A549 (cell line): ENCODE measurements around the gene S100A10.
A peak's percentile ranks its signal among the peaks of the same experiment; 100 is the strongest.

Source experiments
- CEBPB ChIP-seq, 2 experiments: fragments of >200 bp in 1 of 2; sonication (Bioruptor Twin) in 1 of 2; formaldehyde crosslinking in 1 of 2; IDR thresholded peaks; 2 replicates each; pipeline ENCODE4 v1.6.1; 2012 to 2016
- CHD2 ChIP-seq: fragments of 150-350 bp; IDR thresholded peaks from 2 replicates; pipeline ENCODE4 v1.6.1; 2014; ENCODE audit warnings: low read length; ENCODE audit not compliant: partially characterized antibody
- EHMT2 ChIP-seq: fragments of 200-600 bp; sonication (generic); IDR thresholded peaks from 2 replicates; pipeline ENCODE4 v1.6.1; 2016; ENCODE audit warnings: antibody characterized with exemption, low read depth, mild to moderate bottlenecking, moderate library complexity
- HMGXB4 ChIP-seq: fragments of 250-450 bp; sonication (Bioruptor Pico); IDR thresholded peaks from 2 replicates; pipeline ENCODE4 v1.5.0; 2021; ENCODE audit warnings: mild to moderate bottlenecking, moderate library complexity, borderline replicate concordance
- JUNB ChIP-seq: fragments of >200 bp; sonication (Bioruptor Twin); formaldehyde crosslinking; IDR thresholded peaks from 2 replicates; pipeline ENCODE4 v1.6.1; 2016
- KDM5A ChIP-seq: fragments of 200-600 bp; sonication (generic); IDR thresholded peaks from 2 replicates; pipeline ENCODE4 v1.6.1; 2016; ENCODE audit warnings: antibody characterized with exemption, mild to moderate bottlenecking
- RFX5 ChIP-seq: fragments of 450-650 bp; IDR thresholded peaks from 2 replicates; pipeline ENCODE4 v1.7.1; 2014; ENCODE audit warnings: antibody characterized with exemption, mild to moderate bottlenecking, moderate library complexity
- TF ChIP-seq, protein P1 (sequence below): fragments of >200 bp; sonication (Bioruptor Twin); formaldehyde crosslinking; IDR thresholded peaks from 3 replicates; pipeline ENCODE4 v1.5.1; 2016
- TF ChIP-seq, protein P2 (sequence below): IDR thresholded peaks from 2 replicates; pipeline ENCODE4 v1.6.1; 2012
- TF ChIP-seq, protein P3 (sequence below): fragments of 150-350 bp; IDR thresholded peaks from 2 replicates; pipeline ENCODE4 v1.6.1; 2014; ENCODE audit warnings: low read depth, mild to moderate bottlenecking, low read length

DNA sequence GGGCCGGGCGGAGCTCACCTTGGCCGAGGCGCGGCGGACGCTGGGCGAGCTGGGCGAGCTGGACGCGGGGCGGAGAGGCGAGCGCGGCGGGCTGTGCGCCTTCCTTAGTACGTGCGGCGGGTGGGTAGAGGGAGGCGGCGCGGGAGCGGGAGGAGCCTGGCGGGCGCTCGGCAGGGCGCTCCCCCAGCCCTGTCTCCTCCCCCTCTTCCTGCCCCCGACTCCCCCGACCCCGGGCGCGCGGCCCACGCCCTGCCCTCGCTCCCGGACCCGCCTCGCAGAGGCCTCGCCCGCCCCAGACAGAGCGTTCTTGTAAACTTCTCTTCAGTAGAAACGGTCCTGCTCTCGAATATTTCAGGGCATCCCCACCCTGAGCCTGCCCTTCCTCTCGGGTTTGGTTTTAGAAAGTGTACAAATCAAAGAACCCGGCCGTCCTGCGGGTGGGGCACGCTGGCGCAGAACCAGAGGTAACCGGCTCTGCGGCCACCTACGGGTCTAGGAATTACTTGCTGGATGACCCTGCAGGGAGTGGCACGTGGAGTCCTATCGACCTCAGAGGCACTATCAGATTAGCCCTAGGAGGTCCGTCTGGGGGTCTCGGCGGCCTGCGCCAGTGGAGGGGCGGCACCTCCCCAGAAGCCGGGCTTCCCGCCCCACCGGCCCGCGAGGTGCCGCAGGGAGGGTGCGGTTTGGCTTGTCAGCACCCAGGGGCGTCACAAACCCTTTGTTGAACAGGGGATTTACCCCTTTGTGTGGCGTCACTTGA, at the start of gene S100A10:
- TF ChIP-seq, protein P1, sequence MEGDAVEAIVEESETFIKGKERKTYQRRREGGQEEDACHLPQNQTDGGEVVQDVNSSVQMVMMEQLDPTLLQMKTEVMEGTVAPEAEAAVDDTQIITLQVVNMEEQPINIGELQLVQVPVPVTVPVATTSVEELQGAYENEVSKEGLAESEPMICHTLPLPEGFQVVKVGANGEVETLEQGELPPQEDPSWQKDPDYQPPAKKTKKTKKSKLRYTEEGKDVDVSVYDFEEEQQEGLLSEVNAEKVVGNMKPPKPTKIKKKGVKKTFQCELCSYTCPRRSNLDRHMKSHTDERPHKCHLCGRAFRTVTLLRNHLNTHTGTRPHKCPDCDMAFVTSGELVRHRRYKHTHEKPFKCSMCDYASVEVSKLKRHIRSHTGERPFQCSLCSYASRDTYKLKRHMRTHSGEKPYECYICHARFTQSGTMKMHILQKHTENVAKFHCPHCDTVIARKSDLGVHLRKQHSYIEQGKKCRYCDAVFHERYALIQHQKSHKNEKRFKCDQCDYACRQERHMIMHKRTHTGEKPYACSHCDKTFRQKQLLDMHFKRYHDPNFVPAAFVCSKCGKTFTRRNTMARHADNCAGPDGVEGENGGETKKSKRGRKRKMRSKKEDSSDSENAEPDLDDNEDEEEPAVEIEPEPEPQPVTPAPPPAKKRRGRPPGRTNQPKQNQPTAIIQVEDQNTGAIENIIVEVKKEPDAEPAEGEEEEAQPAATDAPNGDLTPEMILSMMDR, result no peak
- TF ChIP-seq JUNB, result no peak
- no peak for TF ChIP-seq CEBPB (IDR thresholded peaks at IDR 0.05)
- TF ChIP-seq EHMT2, result no peak
- no peak for TF ChIP-seq RFX5
- no peak for TF ChIP-seq KDM5A
- TF ChIP-seq HMGXB4 (CRISPR knock-in tag), result no peak
- TF ChIP-seq, protein P2, sequence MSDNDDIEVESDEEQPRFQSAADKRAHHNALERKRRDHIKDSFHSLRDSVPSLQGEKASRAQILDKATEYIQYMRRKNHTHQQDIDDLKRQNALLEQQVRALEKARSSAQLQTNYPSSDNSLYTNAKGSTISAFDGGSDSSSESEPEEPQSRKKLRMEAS, result peak; percentile 84
- TF ChIP-seq, protein P3, sequence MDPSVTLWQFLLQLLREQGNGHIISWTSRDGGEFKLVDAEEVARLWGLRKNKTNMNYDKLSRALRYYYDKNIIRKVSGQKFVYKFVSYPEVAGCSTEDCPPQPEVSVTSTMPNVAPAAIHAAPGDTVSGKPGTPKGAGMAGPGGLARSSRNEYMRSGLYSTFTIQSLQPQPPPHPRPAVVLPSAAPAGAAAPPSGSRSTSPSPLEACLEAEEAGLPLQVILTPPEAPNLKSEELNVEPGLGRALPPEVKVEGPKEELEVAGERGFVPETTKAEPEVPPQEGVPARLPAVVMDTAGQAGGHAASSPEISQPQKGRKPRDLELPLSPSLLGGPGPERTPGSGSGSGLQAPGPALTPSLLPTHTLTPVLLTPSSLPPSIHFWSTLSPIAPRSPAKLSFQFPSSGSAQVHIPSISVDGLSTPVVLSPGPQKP, result no peak
- TF ChIP-seq CHD2, result no peak
